AG09319 (cell line): Measurements from ENCODE around the gene CCR3.
A peak's percentile ranks its signal among the peaks of the same experiment; 100 is the strongest.
"Not testable (repeated sequence)": the region's sequence is repeated elsewhere in the genome, so short reads cannot be mapped to it uniquely, and the experiment has no call there.

ENCODE experiments used
- DNase-seq: peaks from one replicate; pipeline ENCODE4 v3.0.0-alpha.2; 2010; ENCODE audit warnings: low read depth; ENCODE audit errors: extremely low read depth
- TF ChIP-seq, protein P1 (sequence below): IDR thresholded peaks from 2 replicates; pipeline ENCODE4 v1.5.1; 2011; ENCODE audit warnings: low read depth, mild to moderate bottlenecking, inconsistent platforms, low read length, moderate library complexity

Gene CCR3

GRCh38 chr3:46202535-46202934 is 39.7 kb upstream of the CCR3 start:
- DNase-seq, result no peak
- TF ChIP-seq, protein P1, sequence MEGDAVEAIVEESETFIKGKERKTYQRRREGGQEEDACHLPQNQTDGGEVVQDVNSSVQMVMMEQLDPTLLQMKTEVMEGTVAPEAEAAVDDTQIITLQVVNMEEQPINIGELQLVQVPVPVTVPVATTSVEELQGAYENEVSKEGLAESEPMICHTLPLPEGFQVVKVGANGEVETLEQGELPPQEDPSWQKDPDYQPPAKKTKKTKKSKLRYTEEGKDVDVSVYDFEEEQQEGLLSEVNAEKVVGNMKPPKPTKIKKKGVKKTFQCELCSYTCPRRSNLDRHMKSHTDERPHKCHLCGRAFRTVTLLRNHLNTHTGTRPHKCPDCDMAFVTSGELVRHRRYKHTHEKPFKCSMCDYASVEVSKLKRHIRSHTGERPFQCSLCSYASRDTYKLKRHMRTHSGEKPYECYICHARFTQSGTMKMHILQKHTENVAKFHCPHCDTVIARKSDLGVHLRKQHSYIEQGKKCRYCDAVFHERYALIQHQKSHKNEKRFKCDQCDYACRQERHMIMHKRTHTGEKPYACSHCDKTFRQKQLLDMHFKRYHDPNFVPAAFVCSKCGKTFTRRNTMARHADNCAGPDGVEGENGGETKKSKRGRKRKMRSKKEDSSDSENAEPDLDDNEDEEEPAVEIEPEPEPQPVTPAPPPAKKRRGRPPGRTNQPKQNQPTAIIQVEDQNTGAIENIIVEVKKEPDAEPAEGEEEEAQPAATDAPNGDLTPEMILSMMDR, result no peak

GRCh38 chr3:46203681-46204080 is 38.6 kb upstream of the CCR3 start:
- TF ChIP-seq, protein P1, result no peak
- no peak for DNase-seq

DNA sequence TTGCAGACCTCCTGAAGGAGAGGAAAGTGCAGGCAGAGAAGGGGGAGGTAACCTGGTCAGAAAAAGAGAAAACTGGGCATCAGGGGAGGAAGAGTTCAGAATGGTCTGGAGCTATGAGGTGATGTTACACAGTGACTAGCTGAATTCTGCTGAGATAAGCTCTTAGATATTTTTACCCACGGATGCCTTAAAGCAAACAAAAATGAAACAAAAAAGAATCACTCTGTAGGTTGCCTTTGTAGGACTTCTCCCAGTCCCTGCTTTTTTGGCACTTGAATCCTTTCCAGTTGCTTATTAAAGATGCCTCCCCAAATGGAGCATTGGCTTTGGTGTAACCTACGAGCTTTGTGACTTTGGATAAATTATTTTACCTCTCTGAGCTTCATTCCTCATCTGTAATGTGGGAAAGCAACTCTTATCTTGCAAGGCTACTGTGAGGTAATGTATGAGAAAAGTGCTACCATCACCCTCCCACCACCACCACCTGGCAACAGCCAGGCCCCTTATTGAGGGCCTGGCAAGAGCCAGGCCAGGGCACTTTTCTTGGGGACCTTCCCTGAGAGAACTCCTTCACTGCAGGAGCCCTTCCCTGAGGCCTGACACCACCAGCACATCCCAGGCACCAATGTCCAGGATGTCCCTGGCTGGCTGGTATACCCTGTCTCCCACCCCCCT is 36.8 kb upstream of the CCR3 start:
- TF ChIP-seq, protein P1, result no peak
- no peak for DNase-seq

GRCh38 chr3:46206282-46207015 is 35.8 kb upstream of the CCR3 start:
- no peak for DNase-seq

GRCh38 chr3:46207514-46207913 is 34.7 kb upstream of the CCR3 start:
- DNase-seq, result not testable (repeated sequence)

More at GRCh38 chr3:46206282-46207015, 35.8 kb upstream of the CCR3 start:
- TF ChIP-seq, protein P1, result no peak

DNA sequence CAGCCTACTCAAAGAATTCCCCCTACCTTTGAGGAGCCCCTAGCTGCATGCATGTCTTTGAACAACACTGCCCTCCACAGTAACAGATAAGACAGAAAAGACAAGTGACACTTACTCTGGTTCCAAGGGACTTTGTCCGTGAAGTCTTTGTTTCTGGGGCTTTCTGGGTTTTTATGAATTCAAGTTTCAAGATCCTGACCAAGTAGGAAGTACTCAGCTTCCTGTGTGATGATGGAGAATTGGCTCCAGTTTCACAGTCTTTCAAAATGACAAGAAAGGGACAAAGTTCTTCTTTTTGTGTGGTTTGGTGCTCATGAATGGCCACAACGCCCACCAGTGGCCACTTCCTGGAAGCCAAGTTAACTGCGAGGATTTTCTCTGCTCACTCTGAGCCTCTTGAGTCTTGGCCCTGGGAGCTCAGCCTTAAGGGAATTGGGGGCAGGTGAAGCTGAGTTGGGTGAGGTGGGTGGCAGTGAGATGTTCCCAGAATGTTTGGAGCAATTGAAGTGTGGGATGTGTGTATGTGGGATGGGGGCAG is 34.0 kb upstream of the CCR3 start, which contains the start of gene CCR1:
Gene CCR1, minus strand, starts transcription at position 147 of the 538 bp plus-strand sequence. CDS start 4,000 bp downstream, outside the sequence.
- TF ChIP-seq, protein P1, result peak; percentile 67
- DNase-seq, result no peak

DNA sequence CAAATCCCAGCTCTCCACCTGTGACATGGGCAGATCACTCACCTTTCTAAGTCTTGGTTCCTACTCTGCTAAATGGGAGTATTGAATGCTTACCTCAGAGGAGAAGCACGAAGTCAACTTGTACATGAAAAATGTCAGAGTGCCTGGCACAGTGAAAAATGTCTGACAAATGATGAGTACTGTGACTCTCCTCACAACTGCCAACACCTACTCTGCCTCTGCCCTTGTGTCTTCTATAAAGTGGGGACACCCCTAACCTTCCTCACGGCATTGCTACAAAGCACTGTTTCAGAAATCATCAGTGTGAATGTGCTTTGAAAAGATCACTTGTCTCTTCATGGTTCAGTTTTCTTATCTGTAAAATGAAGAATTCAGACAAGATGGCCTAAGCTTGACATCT is 33.2 kb upstream of the CCR3 start:
- no peak for DNase-seq
- TF ChIP-seq, protein P1, result no peak
